ENCODE results near the gene CFAP100.

GRCh38 chr3:126407412-126408044 is 12.8 kb downstream of the CFAP100 start:
- TF ChIP-seq CTCF (IDR thresholded peaks at IDR 0.05) (no peak), POLR2A (IDR thresholded peaks at IDR 0.05) (no peak)

Data from thyroid gland (tissue), 4 donors.